Measurements from ENCODE around the gene ZEB2.

Gene ZEB2

GRCh38 chr2:144402251-144402650 lies 117.7 kb downstream of the ZEB2 start:
- no peak for DNase-seq (ENCODE audit: low read depth in 1 of 2, low spot score in 1 of 2)
- no peak overlapping the region for H3K4me3 ChIP-seq (replicated peaks; ENCODE audit: insufficient read depth, low read length)
- no peak overlapping the region for H3K27ac ChIP-seq (replicated peaks)
- TF ChIP-seq SPI1 (IDR thresholded peaks at IDR 0.05; ENCODE audit: borderline replicate concordance, low read depth) = no peak
- TF ChIP-seq CTCF (IDR thresholded peaks at IDR 0.05; ENCODE audit: insufficient read depth, low read length) = no peak
- TF ChIP-seq, protein P1, sequence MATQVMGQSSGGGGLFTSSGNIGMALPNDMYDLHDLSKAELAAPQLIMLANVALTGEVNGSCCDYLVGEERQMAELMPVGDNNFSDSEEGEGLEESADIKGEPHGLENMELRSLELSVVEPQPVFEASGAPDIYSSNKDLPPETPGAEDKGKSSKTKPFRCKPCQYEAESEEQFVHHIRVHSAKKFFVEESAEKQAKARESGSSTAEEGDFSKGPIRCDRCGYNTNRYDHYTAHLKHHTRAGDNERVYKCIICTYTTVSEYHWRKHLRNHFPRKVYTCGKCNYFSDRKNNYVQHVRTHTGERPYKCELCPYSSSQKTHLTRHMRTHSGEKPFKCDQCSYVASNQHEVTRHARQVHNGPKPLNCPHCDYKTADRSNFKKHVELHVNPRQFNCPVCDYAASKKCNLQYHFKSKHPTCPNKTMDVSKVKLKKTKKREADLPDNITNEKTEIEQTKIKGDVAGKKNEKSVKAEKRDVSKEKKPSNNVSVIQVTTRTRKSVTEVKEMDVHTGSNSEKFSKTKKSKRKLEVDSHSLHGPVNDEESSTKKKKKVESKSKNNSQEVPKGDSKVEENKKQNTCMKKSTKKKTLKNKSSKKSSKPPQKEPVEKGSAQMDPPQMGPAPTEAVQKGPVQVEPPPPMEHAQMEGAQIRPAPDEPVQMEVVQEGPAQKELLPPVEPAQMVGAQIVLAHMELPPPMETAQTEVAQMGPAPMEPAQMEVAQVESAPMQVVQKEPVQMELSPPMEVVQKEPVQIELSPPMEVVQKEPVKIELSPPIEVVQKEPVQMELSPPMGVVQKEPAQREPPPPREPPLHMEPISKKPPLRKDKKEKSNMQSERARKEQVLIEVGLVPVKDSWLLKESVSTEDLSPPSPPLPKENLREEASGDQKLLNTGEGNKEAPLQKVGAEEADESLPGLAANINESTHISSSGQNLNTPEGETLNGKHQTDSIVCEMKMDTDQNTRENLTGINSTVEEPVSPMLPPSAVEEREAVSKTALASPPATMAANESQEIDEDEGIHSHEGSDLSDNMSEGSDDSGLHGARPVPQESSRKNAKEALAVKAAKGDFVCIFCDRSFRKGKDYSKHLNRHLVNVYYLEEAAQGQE (IDR thresholded peaks at IDR 0.05; ENCODE audit: insufficient replicate concordance, low read depth) = no peak
- no peak for TF ChIP-seq POLR2AphosphoS5 (IDR thresholded peaks at IDR 0.05; ENCODE audit: low read depth)
- no peak for TF ChIP-seq GABPA (IDR thresholded peaks at IDR 0.05; ENCODE audit: low read depth)
- no peaks in the 10 kb centered on the region for H3K27me3 ChIP-seq (ENCODE audit: insufficient read depth, poor library complexity, severe bottlenecking)

GRCh38 chr2:144401036-144401435 lies 118.9 kb downstream of the ZEB2 start:
- TF ChIP-seq, protein P1 (IDR thresholded peaks at IDR 0.05; ENCODE audit: insufficient replicate concordance, low read depth) = no peak
- TF ChIP-seq CTCF (IDR thresholded peaks at IDR 0.05; ENCODE audit: insufficient read depth, low read length) (no peak), SPI1 (IDR thresholded peaks at IDR 0.05; ENCODE audit: borderline replicate concordance, low read depth) (no peak), GABPA (IDR thresholded peaks at IDR 0.05; ENCODE audit: low read depth) (no peak), POLR2AphosphoS5 (IDR thresholded peaks at IDR 0.05; ENCODE audit: low read depth) (no peak)
- Histone ChIP-seq H3K27me3 (ENCODE audit: insufficient read depth, poor library complexity, severe bottlenecking) (no peaks in the 10 kb centered on the region), H3K4me3 (replicated peaks; ENCODE audit: insufficient read depth, low read length) (no peak overlapping the region), H3K27ac (replicated peaks) (no peak overlapping the region)
- no peak for DNase-seq (ENCODE audit: low read depth in 1 of 2, low spot score in 1 of 2)

DNA sequence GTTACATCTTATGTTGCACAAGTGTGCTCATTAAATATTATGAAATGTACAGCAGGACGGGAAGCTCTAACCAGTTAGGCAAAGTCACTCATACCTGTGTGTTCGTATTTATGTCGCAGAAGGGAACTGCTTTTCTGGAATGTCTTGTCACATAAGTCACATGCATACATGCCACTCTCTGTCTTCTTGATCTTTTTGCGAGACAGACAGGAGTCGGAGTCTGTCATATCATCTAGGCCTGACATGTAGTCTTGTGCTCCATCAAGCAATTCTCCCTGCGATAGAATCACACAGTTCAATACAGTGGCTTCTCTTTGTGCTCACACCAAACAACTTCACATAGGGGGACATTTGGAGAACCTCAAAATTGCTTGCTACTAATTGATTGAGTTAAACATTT lies 123.6 kb downstream of the ZEB2 start:
- H3K4me3 ChIP-seq (replicated peaks; ENCODE audit: insufficient read depth, low read length) = no peak overlapping the region

More for the DNA sequence above, 123.6 kb downstream of the ZEB2 start:
- DNase-seq (ENCODE audit: low read depth in 1 of 2, low spot score in 1 of 2) = no peak
- Histone ChIP-seq H3K27me3 (ENCODE audit: insufficient read depth, poor library complexity, severe bottlenecking) (no peaks in the 10 kb centered on the region), H3K27ac (replicated peaks) (no peak overlapping the region)
- TF ChIP-seq POLR2AphosphoS5 (IDR thresholded peaks at IDR 0.05; ENCODE audit: low read depth) (no peak), SPI1 (IDR thresholded peaks at IDR 0.05; ENCODE audit: borderline replicate concordance, low read depth) (no peak), CTCF (IDR thresholded peaks at IDR 0.05; ENCODE audit: insufficient read depth, low read length) (no peak), GABPA (IDR thresholded peaks at IDR 0.05; ENCODE audit: low read depth) (no peak)
- TF ChIP-seq, protein P1 (IDR thresholded peaks at IDR 0.05; ENCODE audit: insufficient replicate concordance, low read depth) = no peak

Data from HL-60 (cell line).